ENCODE results near the gene ZNF568.
A peak's percentile ranks its signal among the peaks of the same experiment; 100 is the strongest.

ZNF568 gene

DNA sequence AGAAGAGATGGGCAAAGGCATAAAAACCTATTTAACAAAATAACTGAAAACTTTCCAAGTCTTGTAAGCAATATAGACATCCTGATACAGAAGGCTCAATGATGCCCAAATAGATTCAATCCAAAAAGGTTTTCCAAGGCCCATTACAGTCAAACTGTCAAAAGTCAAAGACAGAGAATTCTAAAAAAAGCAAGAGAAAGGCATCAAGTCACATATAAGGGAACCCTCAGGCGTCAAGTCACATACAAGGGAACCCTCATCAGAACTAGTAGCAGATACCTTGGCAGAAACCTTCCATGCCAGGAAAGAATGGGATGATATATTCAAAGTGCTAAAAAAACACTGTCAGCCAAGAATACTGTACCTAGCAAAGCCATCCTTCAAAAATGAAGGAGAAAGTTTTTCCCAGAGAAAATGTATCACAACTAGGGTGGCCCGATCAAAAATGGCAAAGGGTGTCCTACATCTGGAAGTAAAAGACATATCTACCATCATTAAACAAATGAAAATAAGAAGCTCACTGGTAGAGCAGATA is 21.2 kb upstream of the ZNF568 start:
- peaks cover 93% of the 10 kb centered on the region for H3K36me3 ChIP-seq (ENCODE audit: insufficient read depth, low read length)
- H3K9ac ChIP-seq (ENCODE audit: low read depth, low read length) = no peak overlapping the region
- TF ChIP-seq, protein P1, sequence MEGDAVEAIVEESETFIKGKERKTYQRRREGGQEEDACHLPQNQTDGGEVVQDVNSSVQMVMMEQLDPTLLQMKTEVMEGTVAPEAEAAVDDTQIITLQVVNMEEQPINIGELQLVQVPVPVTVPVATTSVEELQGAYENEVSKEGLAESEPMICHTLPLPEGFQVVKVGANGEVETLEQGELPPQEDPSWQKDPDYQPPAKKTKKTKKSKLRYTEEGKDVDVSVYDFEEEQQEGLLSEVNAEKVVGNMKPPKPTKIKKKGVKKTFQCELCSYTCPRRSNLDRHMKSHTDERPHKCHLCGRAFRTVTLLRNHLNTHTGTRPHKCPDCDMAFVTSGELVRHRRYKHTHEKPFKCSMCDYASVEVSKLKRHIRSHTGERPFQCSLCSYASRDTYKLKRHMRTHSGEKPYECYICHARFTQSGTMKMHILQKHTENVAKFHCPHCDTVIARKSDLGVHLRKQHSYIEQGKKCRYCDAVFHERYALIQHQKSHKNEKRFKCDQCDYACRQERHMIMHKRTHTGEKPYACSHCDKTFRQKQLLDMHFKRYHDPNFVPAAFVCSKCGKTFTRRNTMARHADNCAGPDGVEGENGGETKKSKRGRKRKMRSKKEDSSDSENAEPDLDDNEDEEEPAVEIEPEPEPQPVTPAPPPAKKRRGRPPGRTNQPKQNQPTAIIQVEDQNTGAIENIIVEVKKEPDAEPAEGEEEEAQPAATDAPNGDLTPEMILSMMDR (IDR thresholded peaks at IDR 0.05; ENCODE audit: borderline replicate concordance, extremely low read depth, low read length, poor library complexity, severe bottlenecking) = no peak
- TF ChIP-seq EZH2 (IDR thresholded peaks at IDR 0.05; ENCODE audit: borderline replicate concordance, low read depth, low read length, severe bottlenecking) = no peak
- no peak overlapping the region for H3K4me2 ChIP-seq (ENCODE audit: insufficient read depth, low read length)
- H3K27ac ChIP-seq (ENCODE audit: low read length) = no peak overlapping the region
- H4K20me1 ChIP-seq (ENCODE audit: insufficient read depth, low read length) = no peaks in the 10 kb centered on the region
- no peak for ATAC-seq (ENCODE audit: insufficient read depth, low read depth)
- no peak overlapping the region for H2AFZ ChIP-seq (ENCODE audit: low read depth, low read length)
- H3K79me2 ChIP-seq (ENCODE audit: insufficient read depth, low read length) = peaks cover 2% of the 10 kb centered on the region; the same call in 1 of the 2 replicates
- no peaks in the 10 kb centered on the region for H3K4me1 ChIP-seq (ENCODE audit: insufficient read depth, low read length)
- H3K9me3 ChIP-seq (ENCODE audit: insufficient read depth, low read length, severe bottlenecking) = peaks cover 86% of the 10 kb centered on the region
- no peaks in the 10 kb centered on the region for H3K27me3 ChIP-seq (ENCODE audit: insufficient read depth, low read length, poor library complexity)
- no peak overlapping the region for H3K4me3 ChIP-seq (ENCODE audit: low read depth in 1 of 2, low read length in 2 of 2)
- no peak for DNase-seq

DNA sequence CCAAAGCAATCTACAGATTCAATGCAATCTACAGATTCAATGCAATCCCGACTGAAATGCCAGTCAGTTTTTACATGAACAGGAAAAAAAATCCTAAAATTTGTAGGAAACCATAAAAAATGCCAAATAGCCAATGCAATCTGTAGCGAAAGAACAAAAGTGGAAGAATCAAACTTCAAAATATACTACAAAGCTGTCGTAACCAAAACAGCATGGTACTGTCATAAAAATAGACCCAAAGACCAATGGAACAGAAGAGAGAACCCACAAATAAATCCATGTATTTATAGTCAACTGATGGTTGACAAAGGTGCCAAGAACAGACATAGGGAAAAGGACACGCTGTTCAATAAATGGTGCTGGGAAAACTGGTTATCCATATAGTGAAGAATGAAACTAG is 17.7 kb upstream of the ZNF568 start:
- H3K4me1 ChIP-seq (ENCODE audit: insufficient read depth, low read length) = no peaks in the 10 kb centered on the region
- H3K4me3 ChIP-seq (ENCODE audit: low read depth in 1 of 2, low read length in 2 of 2) = no peak overlapping the region
- TF ChIP-seq, protein P1 (IDR thresholded peaks at IDR 0.05; ENCODE audit: borderline replicate concordance, extremely low read depth, low read length, poor library complexity, severe bottlenecking) = no peak
- no peak for TF ChIP-seq EZH2 (IDR thresholded peaks at IDR 0.05; ENCODE audit: borderline replicate concordance, low read depth, low read length, severe bottlenecking)
- no peaks in the 10 kb centered on the region for H4K20me1 ChIP-seq (ENCODE audit: insufficient read depth, low read length)
- no peak overlapping the region for H3K27ac ChIP-seq (ENCODE audit: low read length)
- H2AFZ ChIP-seq (ENCODE audit: low read depth, low read length) = no peak overlapping the region
- peaks cover 68% of the 10 kb centered on the region for H3K9me3 ChIP-seq (ENCODE audit: insufficient read depth, low read length, severe bottlenecking)
- H3K27me3 ChIP-seq (ENCODE audit: insufficient read depth, low read length, poor library complexity) = no peaks in the 10 kb centered on the region
- ATAC-seq (ENCODE audit: insufficient read depth, low read depth) = no peak
- peaks cover 94% of the 10 kb centered on the region for H3K36me3 ChIP-seq (ENCODE audit: insufficient read depth, low read length)
- peaks cover 2% of the 10 kb centered on the region; the same call in 1 of the 2 replicates for H3K79me2 ChIP-seq (ENCODE audit: insufficient read depth, low read length)
- no peak overlapping the region for H3K4me2 ChIP-seq (ENCODE audit: insufficient read depth, low read length)
- H3K9ac ChIP-seq (ENCODE audit: low read depth, low read length) = no peak overlapping the region
- no peak for DNase-seq

DNA sequence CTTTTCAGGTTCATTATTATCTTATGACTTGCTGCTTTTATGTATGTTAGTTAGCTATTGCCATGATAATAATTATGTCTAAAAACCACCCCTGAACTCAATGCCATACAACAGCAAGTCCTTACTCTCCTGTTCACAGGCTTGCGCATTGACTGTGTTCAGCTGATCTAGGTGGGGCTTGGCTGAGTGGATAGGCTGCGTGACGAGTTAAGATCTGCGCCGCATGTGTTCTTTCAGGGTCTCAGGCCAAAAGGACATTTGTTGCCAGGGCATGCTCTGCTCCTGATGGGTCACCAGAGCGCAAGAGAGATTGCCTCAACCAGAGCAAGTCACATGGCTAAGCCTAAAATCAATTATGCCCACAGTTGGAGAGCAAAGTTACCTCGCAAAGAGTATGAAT is 859 bp downstream of the ZNF568 start:
- H3K27ac ChIP-seq (ENCODE audit: low read length) = peak overlapping the region; percentile 92
- peaks cover 8% of the 10 kb centered on the region for H3K9me3 ChIP-seq (ENCODE audit: insufficient read depth, low read length, severe bottlenecking)
- TF ChIP-seq, protein P1 (IDR thresholded peaks at IDR 0.05; ENCODE audit: borderline replicate concordance, extremely low read depth, low read length, poor library complexity, severe bottlenecking) = no peak
- TF ChIP-seq EZH2 (IDR thresholded peaks at IDR 0.05; ENCODE audit: borderline replicate concordance, low read depth, low read length, severe bottlenecking) = no peak
- H3K79me2 ChIP-seq (ENCODE audit: insufficient read depth, low read length) = peaks cover 51% of the 10 kb centered on the region
- peaks cover 34% of the 10 kb centered on the region for H3K4me1 ChIP-seq (ENCODE audit: insufficient read depth, low read length)
- ATAC-seq (ENCODE audit: insufficient read depth, low read depth) (0 out of 3 replicates have a peak, but pooled peaks have one; percentile 10), DNase-seq (peak; percentile 49)
- H2AFZ ChIP-seq (ENCODE audit: low read depth, low read length) = peak overlapping the region; percentile 82
- no peaks in the 10 kb centered on the region for H3K27me3 ChIP-seq (ENCODE audit: insufficient read depth, low read length, poor library complexity)
- H3K36me3 ChIP-seq (ENCODE audit: insufficient read depth, low read length) = peaks cover 47% of the 10 kb centered on the region
- H3K4me3 ChIP-seq (ENCODE audit: low read depth in 1 of 2, low read length in 2 of 2) = peak overlapping the region; percentile 32 to 60; a peak in 3 of 4 replicates
- no peaks in the 10 kb centered on the region for H4K20me1 ChIP-seq (ENCODE audit: insufficient read depth, low read length)
- H3K4me2 ChIP-seq (ENCODE audit: insufficient read depth, low read length) = peak overlapping the region; percentile 83
- H3K9ac ChIP-seq (ENCODE audit: low read depth, low read length) = peak overlapping the region; percentile 65
